Fibroblast of lung (primary cell): ENCODE measurements around the gene TMEM117. TPM values are rescaled to one million over a fixed set of nuclear protein-coding genes. Genes with fewer than 3 reads are reported as not detected.

Source experiments
- DNase-seq, 2 donors: peaks; one replicate each; pipeline versions ENCODE4 v3.0.0 to v3.0.0-alpha.2; 2010; ENCODE audit warnings: low read depth in 2 of 2
- H2AFZ ChIP-seq: 2 replicates; pipeline ENCODE4 v1.5.1; 2012; ENCODE audit warnings: low read length, control low read depth, inconsistent platforms
- H3K27ac ChIP-seq: 2 replicates; pipeline ENCODE4 v1.5.1; 2011; ENCODE audit warnings: low read length, control low read depth; ENCODE audit not compliant: insufficient read depth
- H3K27me3 ChIP-seq: 2 replicates; pipeline ENCODE4 v1.5.1; 2011; ENCODE audit warnings: mild to moderate bottlenecking, low read length; ENCODE audit not compliant: control insufficient read depth, insufficient read depth
- H3K36me3 ChIP-seq: 2 replicates; pipeline ENCODE4 v1.5.1; 2011; ENCODE audit warnings: low read length; ENCODE audit not compliant: control insufficient read depth, insufficient read depth
- H3K4me1 ChIP-seq: 2 replicates; pipeline ENCODE4 v1.5.1; 2011; ENCODE audit warnings: low read length; ENCODE audit not compliant: control insufficient read depth, insufficient read depth; ENCODE audit errors: extremely low read depth
- H3K4me2 ChIP-seq: 2 replicates; pipeline ENCODE4 v1.5.1; 2011; ENCODE audit warnings: low read length, control low read depth; ENCODE audit not compliant: insufficient read depth; ENCODE audit errors: extremely low read depth
- H3K4me3 ChIP-seq, 4 experiments: fragments of 200-600 bp in 1 of 4; sonication (generic) in 1 of 4; replicated peaks in 1 of 4; 2 replicates each; pipeline ENCODE4 v1.5.1; 2011 to 2016; ENCODE audit warnings: low read length in 4 of 4, low read depth in 3 of 4, mild to moderate bottlenecking in 3 of 4, control low read depth in 2 of 4, inconsistent platforms in 1 of 4, mixed read lengths in 1 of 4; ENCODE audit not compliant: insufficient read depth in 1 of 4; ENCODE audit errors: control extremely low read depth in 1 of 4
- H3K79me2 ChIP-seq: 2 replicates; pipeline ENCODE4 v1.5.1; 2012; ENCODE audit warnings: mild to moderate bottlenecking, low read length, inconsistent platforms; ENCODE audit not compliant: control insufficient read depth, insufficient read depth
- H3K9ac ChIP-seq: 2 replicates; pipeline ENCODE4 v1.5.1; 2011; ENCODE audit warnings: mild to moderate bottlenecking, low read length, control low read depth; ENCODE audit not compliant: insufficient read depth
- H3K9me3 ChIP-seq: 2 replicates; pipeline ENCODE4 v1.5.1; 2012; ENCODE audit warnings: low read depth, low read length; ENCODE audit not compliant: control insufficient read depth, insufficient read depth
- H4K20me1 ChIP-seq: 2 replicates; pipeline ENCODE4 v1.5.1; 2011; ENCODE audit warnings: low read length; ENCODE audit not compliant: control insufficient read depth, insufficient read depth; ENCODE audit errors: extremely low read depth
- CTCF ChIP-seq, 2 donors: IDR thresholded peaks in 1 of 2; conservative IDR thresholded peaks in 1 of 2; 1 replicate in 1 of 2; 2 replicates in 1 of 2; pipeline ENCODE4 v1.5.1; 2011 to 2012; ENCODE audit warnings: low read length in 2 of 2, control low read depth in 1 of 2, inconsistent platforms in 1 of 2, low read depth in 1 of 2, mild to moderate bottlenecking in 1 of 2
- EZH2 ChIP-seq: IDR thresholded peaks from 2 replicates; pipeline ENCODE4 v1.5.1; 2012; ENCODE audit warnings: low read length, control low read depth, mild to moderate bottlenecking; ENCODE audit errors: missing control alignments
- polyA plus RNA-seq, 2 donors: library from polyadenylated mRNA; depleted of rRNA in 1 of 2; stranded (reverse) in 1 of 2; unstranded in 1 of 2; fragments of >200 nt; gene quantifications; 2 replicates each; pipeline ENCODE4 v1.2.1, GENCODE V29; 2011 to 2012; ENCODE audit warnings: missing spikeins in 1 of 2
- total RNA-seq: library from RNA; depleted of rRNA; stranded (reverse); fragments of >200 nt; gene quantifications from 2 replicates; pipeline ENCODE4 v1.2.1, GENCODE V29; 2014

TMEM117 gene
- total and polyA plus RNA-seq, 2 donors (not counting 1 experiment from before 2014, with no cell fraction given) = 7.6 to 7.8 TPM

- no peaks in the 10 kb centered on the region for H3K9me3 ChIP-seq
- no peaks in the 10 kb centered on the region for H3K4me1 ChIP-seq
- no peak overlapping the region for H2AFZ ChIP-seq
- H3K36me3 ChIP-seq = no peaks in the 10 kb centered on the region
- no peaks in the 10 kb centered on the region for H3K27me3 ChIP-seq
- H3K27ac ChIP-seq = no peak overlapping the region
- no peak overlapping the region for H3K4me3 ChIP-seq
- H4K20me1 ChIP-seq = no peaks in the 10 kb centered on the region
- H3K4me2 ChIP-seq = no peak overlapping the region
- H3K79me2 ChIP-seq = no peaks in the 10 kb centered on the region
- no peak for DNase-seq
- no peak for TF ChIP-seq CTCF (conservative IDR thresholded peaks at IDR 0.05 in 1 of 2, IDR thresholded peaks at IDR 0.05 in 1 of 2; ENCODE audit: low read depth in 1 of 2, low read length in 2 of 2)
- TF ChIP-seq EZH2 = no peak
- no peak overlapping the region for H3K9ac ChIP-seq
Measured at GRCh38 chr12:43982544-43982943, 146.7 kb downstream of the TMEM117 start.

- Histone ChIP-seq H4K20me1 (no peaks in the 10 kb centered on the region), H3K36me3 (no peaks in the 10 kb centered on the region), H3K4me2 (peak overlapping the region; percentile 51), H3K79me2 (no peaks in the 10 kb centered on the region), H2AFZ (no peak overlapping the region), H3K27me3 (no peaks in the 10 kb centered on the region), H3K4me3 (no peak overlapping the region), H3K4me1 (no peaks in the 10 kb centered on the region), H3K9me3 (no peaks in the 10 kb centered on the region), H3K9ac (no peak overlapping the region), H3K27ac (no peak overlapping the region)
- peak; percentile 7 to 37 for DNase-seq
- no peak for TF ChIP-seq EZH2
- no peak for TF ChIP-seq CTCF (conservative IDR thresholded peaks at IDR 0.05 in 1 of 2, IDR thresholded peaks at IDR 0.05 in 1 of 2; ENCODE audit: low read depth in 1 of 2, low read length in 2 of 2)
Measured at GRCh38 chr12:43988838-43989560, 153.1 kb downstream of the TMEM117 start.

GRCh38 chr12:43992856-43993255 is 157.0 kb downstream of the TMEM117 start:
- no peak overlapping the region for H3K4me3 ChIP-seq
- no peaks in the 10 kb centered on the region for H3K36me3 ChIP-seq
- no peaks in the 10 kb centered on the region for H4K20me1 ChIP-seq

More at GRCh38 chr12:43992856-43993255, 157.0 kb downstream of the TMEM117 start:
- no peak overlapping the region for H3K4me2 ChIP-seq
- H3K9ac ChIP-seq = no peak overlapping the region
- no peaks in the 10 kb centered on the region for H3K79me2 ChIP-seq
- H2AFZ ChIP-seq = no peak overlapping the region
- TF ChIP-seq EZH2 = no peak
- TF ChIP-seq CTCF (conservative IDR thresholded peaks at IDR 0.05 in 1 of 2, IDR thresholded peaks at IDR 0.05 in 1 of 2; ENCODE audit: low read depth in 1 of 2, low read length in 2 of 2) = no peak
- H3K27me3 ChIP-seq = no peaks in the 10 kb centered on the region
- H3K9me3 ChIP-seq = no peaks in the 10 kb centered on the region
- DNase-seq = no peak
- no peak overlapping the region for H3K27ac ChIP-seq
- H3K4me1 ChIP-seq = no peaks in the 10 kb centered on the region
